H9 (cell line): Measurements from ENCODE around the gene RPS28. TPM values are rescaled to one million over a fixed set of nuclear protein-coding genes. Genes with fewer than 3 reads are reported as not detected.

Source experiments
- DNase-seq: peaks from one replicate; pipeline ENCODE4 v3.0.0-alpha.2; 2017
- H2AFZ ChIP-seq: one replicate; pipeline ENCODE4 v1.6.1; 2013; ENCODE audit warnings: mild to moderate bottlenecking, low read length, control low read depth, moderate library complexity
- H2AK5ac ChIP-seq: 2 replicates; pipeline ENCODE4 v1.6.1; 2013; ENCODE audit warnings: low read length, control low read depth, mixed read lengths; ENCODE audit not compliant: insufficient read length
- H2BK120ac ChIP-seq: one replicate; pipeline ENCODE4 v1.6.1; 2013; ENCODE audit warnings: low read depth, mild to moderate bottlenecking, low read length, control low read depth, inconsistent platforms; ENCODE audit not compliant: poor library complexity, severe bottlenecking
- H2BK12ac ChIP-seq: 2 replicates; pipeline ENCODE4 v1.6.1; 2013; ENCODE audit warnings: low read length, control low read depth, mixed read lengths, low read depth; ENCODE audit not compliant: insufficient read length
- H2BK15ac ChIP-seq: 2 replicates; pipeline ENCODE4 v1.6.1; 2013; ENCODE audit warnings: low read depth, low read length, control low read depth
- H2BK20ac ChIP-seq: one replicate; pipeline ENCODE4 v1.6.1; 2013; ENCODE audit warnings: low read depth, mild to moderate bottlenecking, low read length, control low read depth, inconsistent platforms; ENCODE audit not compliant: poor library complexity, severe bottlenecking
- H2BK5ac ChIP-seq: 2 replicates; pipeline ENCODE4 v1.6.1; 2013; ENCODE audit warnings: low read length, control low read depth, mixed read lengths; ENCODE audit not compliant: insufficient read length
- H3K14ac ChIP-seq: 2 replicates; pipeline ENCODE4 v1.6.1; 2013; ENCODE audit warnings: low read length, control low read depth; ENCODE audit not compliant: insufficient read depth
- H3K18ac ChIP-seq: 2 replicates; pipeline ENCODE4 v1.6.1; 2013; ENCODE audit warnings: low read depth, mild to moderate bottlenecking, mixed read lengths, low read length, control low read depth; ENCODE audit not compliant: insufficient read length
- H3K23ac ChIP-seq: 2 replicates; pipeline ENCODE4 v1.6.1; 2013; ENCODE audit warnings: low read length, control low read depth, mixed read lengths, low read depth; ENCODE audit not compliant: insufficient read length
- H3K23me2 ChIP-seq: 2 replicates; pipeline ENCODE4 v1.6.1; 2013; ENCODE audit warnings: low read depth, mild to moderate bottlenecking, mixed read lengths, low read length, control low read depth; ENCODE audit not compliant: insufficient read length, poor library complexity, severe bottlenecking
- H3K27ac ChIP-seq: 2 replicates; pipeline ENCODE4 v1.5.1; 2013; ENCODE audit warnings: low read length, control low read depth, mixed read lengths, low read depth; ENCODE audit not compliant: insufficient read length
- H3K27me3 ChIP-seq: 2 replicates; pipeline ENCODE4 v1.6.1; 2013; ENCODE audit warnings: low read length, control low read depth, inconsistent platforms; ENCODE audit not compliant: insufficient read depth
- H3K4ac ChIP-seq: 2 replicates; pipeline ENCODE4 v1.6.1; 2013; ENCODE audit warnings: low read depth, mild to moderate bottlenecking, control low read depth, inconsistent platforms, low read length, moderate library complexity
- H3K4me1 ChIP-seq: 2 replicates; pipeline ENCODE4 v1.6.1; 2013; ENCODE audit warnings: low read length, control low read depth, inconsistent platforms; ENCODE audit not compliant: insufficient read depth
- H3K4me2 ChIP-seq: 2 replicates; pipeline ENCODE4 v1.6.1; 2013; ENCODE audit warnings: low read length, control low read depth, mixed read lengths; ENCODE audit not compliant: insufficient read length, insufficient read depth
- H3K56ac ChIP-seq: 2 replicates; pipeline ENCODE4 v1.6.1; 2013; ENCODE audit warnings: low read depth, mild to moderate bottlenecking, mixed read lengths, low read length, control low read depth; ENCODE audit not compliant: insufficient read length
- H3K79me1 ChIP-seq: 2 replicates; pipeline ENCODE4 v1.6.1; 2013; ENCODE audit warnings: low read depth, mild to moderate bottlenecking, moderate library complexity, low read length, control low read depth, inconsistent platforms; ENCODE audit not compliant: insufficient read depth, poor library complexity, severe bottlenecking
- H3K79me2 ChIP-seq: 2 replicates; pipeline ENCODE4 v1.6.1; 2013; ENCODE audit warnings: low read length, control low read depth, inconsistent platforms; ENCODE audit not compliant: insufficient read depth
- H3K9ac ChIP-seq: 2 replicates; pipeline ENCODE4 v1.6.1; 2013; ENCODE audit warnings: low read length, control low read depth, mixed read lengths; ENCODE audit not compliant: insufficient read length; ENCODE audit errors: extremely low read depth
- H3K9me3 ChIP-seq: one replicate; pipeline ENCODE4 v1.6.1; 2013; ENCODE audit warnings: low read depth, low read length, inconsistent platforms; ENCODE audit not compliant: control insufficient read depth
- H3T11ph ChIP-seq: one replicate; pipeline ENCODE4 v1.6.1; 2013; ENCODE audit warnings: mild to moderate bottlenecking, low read length, control low read depth, inconsistent platforms
- H4K20me1 ChIP-seq: one replicate; pipeline ENCODE4 v1.6.1; 2013; ENCODE audit not compliant: control insufficient read depth, insufficient read length, insufficient read depth
- H4K5ac ChIP-seq: 2 replicates; pipeline ENCODE4 v1.6.1; 2013; ENCODE audit warnings: low read depth, mild to moderate bottlenecking, mixed read lengths, low read length, control low read depth; ENCODE audit not compliant: insufficient read length
- H4K8ac ChIP-seq: replicated peaks from 2 replicates; pipeline ENCODE4 v1.6.1; 2013; ENCODE audit warnings: low read length, control low read depth, mixed read lengths, low read depth; ENCODE audit not compliant: insufficient read length
- H4K91ac ChIP-seq: 2 replicates; pipeline ENCODE4 v1.6.1; 2013; ENCODE audit warnings: low read depth, mild to moderate bottlenecking, moderate library complexity, mixed read lengths, low read length, control low read depth; ENCODE audit not compliant: insufficient read length
- H3K27ac Mint-ChIP-seq, 3 experiments: 2 replicates in 2 of 3; 3 replicates in 1 of 3; pipeline ENCODE4 v1.8.0; 2020 to 2021; ENCODE audit warnings: mixed read lengths in 3 of 3, mild to moderate bottlenecking in 1 of 3, moderate library complexity in 1 of 3
- H3K27me3 Mint-ChIP-seq: 2 replicates; pipeline ENCODE4 v1.8.0; 2021; ENCODE audit warnings: low read depth, mild to moderate bottlenecking, moderate library complexity, mixed read lengths
- H3K36me3 Mint-ChIP-seq, 3 experiments: 2 replicates in 2 of 3; 3 replicates in 1 of 3; pipeline ENCODE4 v1.8.0; 2020 to 2021; ENCODE audit warnings: low read depth in 3 of 3, mixed read lengths in 3 of 3; ENCODE audit not compliant: insufficient read depth in 1 of 3
- H3K4me1 Mint-ChIP-seq, 2 experiments: 2 replicates each; pipeline ENCODE4 v1.8.0; 2020; ENCODE audit warnings: mixed read lengths in 2 of 2
- H3K4me3 Mint-ChIP-seq, 2 experiments: 2 replicates in 1 of 2; 3 replicates in 1 of 2; pipeline ENCODE4 v1.8.0; 2020 to 2021; ENCODE audit warnings: mild to moderate bottlenecking in 2 of 2, mixed read lengths in 2 of 2, moderate library complexity in 1 of 2
- H3K9me3 Mint-ChIP-seq, 2 experiments: 2 replicates in 1 of 2; 3 replicates in 1 of 2; pipeline ENCODE4 v1.8.0; 2020; ENCODE audit warnings: mild to moderate bottlenecking in 2 of 2, mixed read lengths in 2 of 2, moderate library complexity in 1 of 2
- WGBS: extraction: QIAGEN DNeasy Blood & Tissue Kit; methylation state at CpG from one replicate; pipeline ENCODE4 v1.1.7; 2013; ENCODE audit warnings: missing lambda C conversion rate, low lambda C conversion rate, mixed read lengths; ENCODE audit not compliant: insufficient read length; ENCODE audit errors: extremely low coverage; 5-methylcytosine and 5-hydroxymethylcytosine counted together
- total RNA-seq: library from RNA; stranded (reverse); gene quantifications from 2 replicates; pipeline ENCODE4 v1.2.1, GENCODE V29; 2021
- TF ChIP-seq, protein P1 (sequence below): fragments of 200-600 bp; sonication (generic); conservative IDR thresholded peaks from 3 replicates; pipeline ENCODE4 v1.8.0; 2021; ENCODE audit warnings: antibody characterized with exemption, mild to moderate bottlenecking

The RPS28 gene
- total RNA-seq, 1 experiment from 2014 or later: 1,885 TPM

DNA sequence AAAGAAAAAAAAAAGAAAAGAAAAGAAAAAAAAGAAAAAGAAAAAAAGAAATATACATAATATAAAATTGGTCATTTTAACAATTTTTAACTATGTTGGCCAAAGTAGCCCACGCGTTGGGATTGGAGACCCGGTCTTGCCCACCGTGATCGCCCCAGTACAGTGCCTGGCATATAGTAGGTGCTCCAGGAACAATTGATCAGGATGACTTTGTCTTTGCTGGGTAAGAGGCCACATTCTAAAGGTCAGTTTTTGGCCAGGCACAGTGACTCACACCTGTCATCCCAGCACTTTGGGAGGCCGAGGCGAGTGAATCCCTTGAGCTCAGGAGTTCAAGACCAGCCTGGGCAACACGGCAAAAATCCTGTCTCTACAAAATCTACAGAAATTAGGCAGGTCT, 38.9 kb downstream of the RPS28 start:
- no peak overlapping the region for H3K56ac ChIP-seq
- H2BK12ac ChIP-seq: no peak overlapping the region
- H4K8ac ChIP-seq: no peak overlapping the region
- no peak overlapping the region for H3K18ac ChIP-seq
- H3T11ph ChIP-seq: no peak overlapping the region
- H3K4me3 Mint-ChIP-seq: no peak overlapping the region
- H3K4me1 Mint-ChIP-seq: peaks cover 7 to 8% of the 10 kb centered on the region in 2 experiments
- H3K27me3 ChIP-seq: no peaks in the 10 kb centered on the region; the same call in 1 of the 2 replicates
- H3K23ac ChIP-seq: no peak overlapping the region
- TF ChIP-seq, protein P1, sequence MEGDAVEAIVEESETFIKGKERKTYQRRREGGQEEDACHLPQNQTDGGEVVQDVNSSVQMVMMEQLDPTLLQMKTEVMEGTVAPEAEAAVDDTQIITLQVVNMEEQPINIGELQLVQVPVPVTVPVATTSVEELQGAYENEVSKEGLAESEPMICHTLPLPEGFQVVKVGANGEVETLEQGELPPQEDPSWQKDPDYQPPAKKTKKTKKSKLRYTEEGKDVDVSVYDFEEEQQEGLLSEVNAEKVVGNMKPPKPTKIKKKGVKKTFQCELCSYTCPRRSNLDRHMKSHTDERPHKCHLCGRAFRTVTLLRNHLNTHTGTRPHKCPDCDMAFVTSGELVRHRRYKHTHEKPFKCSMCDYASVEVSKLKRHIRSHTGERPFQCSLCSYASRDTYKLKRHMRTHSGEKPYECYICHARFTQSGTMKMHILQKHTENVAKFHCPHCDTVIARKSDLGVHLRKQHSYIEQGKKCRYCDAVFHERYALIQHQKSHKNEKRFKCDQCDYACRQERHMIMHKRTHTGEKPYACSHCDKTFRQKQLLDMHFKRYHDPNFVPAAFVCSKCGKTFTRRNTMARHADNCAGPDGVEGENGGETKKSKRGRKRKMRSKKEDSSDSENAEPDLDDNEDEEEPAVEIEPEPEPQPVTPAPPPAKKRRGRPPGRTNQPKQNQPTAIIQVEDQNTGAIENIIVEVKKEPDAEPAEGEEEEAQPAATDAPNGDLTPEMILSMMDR: no peak
- no peaks in the 10 kb centered on the region for H3K4me1 ChIP-seq
- no peak overlapping the region for H3K27ac ChIP-seq
- DNase-seq: no peak
- H3K9ac ChIP-seq: no peak overlapping the region
- H2AK5ac ChIP-seq: no peak overlapping the region
- H3K36me3 Mint-ChIP-seq: no peaks in the 10 kb centered on the region
- H2BK20ac ChIP-seq: no peak overlapping the region
- no peak overlapping the region for H2BK15ac ChIP-seq
- peaks cover 33% of the 10 kb centered on the region for H3K27me3 Mint-ChIP-seq
- no peak overlapping the region for H3K4ac ChIP-seq
- H3K79me1 ChIP-seq: no peaks in the 10 kb centered on the region
- H3K9me3 Mint-ChIP-seq: peaks cover 0 to 3% of the 10 kb centered on the region in 2 experiments; a peak in 2 of 5 replicates
- H3K27ac Mint-ChIP-seq: no peak overlapping the region
- H3K4me2 ChIP-seq: no peak overlapping the region
- H2BK120ac ChIP-seq: no peak overlapping the region
- no peak overlapping the region for H4K91ac ChIP-seq
- H3K9me3 ChIP-seq: no peaks in the 10 kb centered on the region
- no peak overlapping the region for H2BK5ac ChIP-seq
- H2AFZ ChIP-seq: no peak overlapping the region
- H4K5ac ChIP-seq: no peak overlapping the region
- H3K23me2 ChIP-seq: peaks cover 6% of the 10 kb centered on the region
- H3K14ac ChIP-seq: no peak overlapping the region
- no peaks in the 10 kb centered on the region for H4K20me1 ChIP-seq
- no CpG with 5 or more reads among the region's 8 CpGs for WGBS
- no peaks in the 10 kb centered on the region for H3K79me2 ChIP-seq
